Lower leg skin (tissue), 4 donors: Measurements from ENCODE around the gene CASP5. TPM values are rescaled to one million over a fixed set of nuclear protein-coding genes. Genes with fewer than 3 reads are reported as not detected.
"Not testable (repeated sequence)": the region's sequence is repeated elsewhere in the genome, so short reads cannot be mapped to it uniquely, and the experiment has no call there.

Experiments used
- DNase-seq, 2 donors: peaks; one replicate each; pipeline ENCODE4 v3.0.0-alpha.2; 2019; ENCODE audit warnings: low spot score in 2 of 2
- H3K4me3 ChIP-seq: fragments of 200-600 bp; sonication (generic); 2 replicates; pipeline ENCODE4 v1.5.1; 2017; ENCODE audit warnings: mild to moderate bottlenecking, low read depth; ENCODE audit not compliant: poor library complexity, severe bottlenecking
- CTCF ChIP-seq, 3 donors: fragments of 450-650 bp; IDR thresholded peaks; one replicate each; pipeline ENCODE4 v1.5.1; 2016; ENCODE audit warnings: antibody characterized with exemption in 3 of 3, mild to moderate bottlenecking in 3 of 3, moderate library complexity in 2 of 3
- POLR2A ChIP-seq, 2 donors: fragments of 450-650 bp; IDR thresholded peaks; one replicate each; pipeline ENCODE4 v1.6.1; 2016 to 2017; ENCODE audit warnings: antibody characterized with exemption in 2 of 2, mild to moderate bottlenecking in 1 of 2, moderate library complexity in 1 of 2
- WGBS, 2 donors: methylation state at CpG; one replicate each; pipeline ENCODE4 v1.1.5; 2018; 5-methylcytosine and 5-hydroxymethylcytosine counted together
- intact Hi-C: fragments of 100-400 bp; cut with DNase I; formaldehyde crosslinking; loops from one replicate; pipeline ENCODE4 v1.15.0; 2023; ENCODE audit warnings: low total_unique reads
- total RNA-seq, 4 donors: library from RNA; depleted of rRNA; stranded (reverse); fragments of >200 nt; gene quantifications; one replicate each; pipeline ENCODE4 v1.1.0, GENCODE V29; 2016

CASP5 gene
- total RNA-seq, 4 donors from 2014 or later, result 0.21 TPM; not detected in 3

- intact Hi-C loops, result no loop called here
- no peak for DNase-seq
- TF ChIP-seq CTCF (IDR thresholded peaks at IDR 0.05), result no peak
- no peak for TF ChIP-seq POLR2A (IDR thresholded peaks at IDR 0.05)
- no peak overlapping the region for H3K4me3 ChIP-seq
- WGBS, 2 donors, result 64 to 81% methylated on average over 1 of the region's 1 CpG
Measured at GRCh38 chr11:104979839-104980238, 43.1 kb downstream of the CASP5 start.

- 93% methylated on average over 2 of the region's 2 CpGs for WGBS, 2 donors
- H3K4me3 ChIP-seq, result no peak overlapping the region
- intact Hi-C loops, result no loop called here
- no peak for DNase-seq
- no peak for TF ChIP-seq CTCF (IDR thresholded peaks at IDR 0.05)
- TF ChIP-seq POLR2A (IDR thresholded peaks at IDR 0.05), result no peak
Measured at GRCh38 chr11:104973616-104974015, 49.4 kb downstream of the CASP5 start.

- H3K4me3 ChIP-seq, intact Hi-C loops, DNase-seq: not testable (repeated sequence)
- 93 to 97% methylated on average over 8 of the region's 8 CpGs for WGBS, 2 donors
Measured at GRCh38 chr11:104972924-104973323, 50.0 kb downstream of the CASP5 start.

GRCh38 chr11:104970756-104971155 is 52.2 kb downstream of the CASP5 start:
- H3K4me3 ChIP-seq, result no peak overlapping the region
- intact Hi-C loops, result no loop called here
- no peak for DNase-seq
- no peak for TF ChIP-seq POLR2A (IDR thresholded peaks at IDR 0.05)
- TF ChIP-seq CTCF (IDR thresholded peaks at IDR 0.05), result no peak

- intact Hi-C loops, result no loop called here
- 40 to 48% methylated on average over 8 to 15 of the region's 16 CpGs for WGBS, 2 donors
- H3K4me3 ChIP-seq, result no peak overlapping the region
- TF ChIP-seq POLR2A (IDR thresholded peaks at IDR 0.05) (no peak), CTCF (IDR thresholded peaks at IDR 0.05) (no peak)
- peak; percentile 22 to 86 for DNase-seq
Measured at GRCh38 chr11:104968856-104969776, 53.9 kb downstream of the CASP5 start.

GRCh38 chr11:104968355-104968855 is 54.6 kb downstream of the CASP5 start, which contains the start of gene CASP4:
TSS of gene CASP4 (minus strand) at chr11:104968574. CDS start at chr11:104968525, 49 bp downstream.
- intact Hi-C loops, result no loop called here
- TF ChIP-seq POLR2A (IDR thresholded peaks at IDR 0.05), result no peak
- no peak for TF ChIP-seq CTCF (IDR thresholded peaks at IDR 0.05)
- 1 to 2% methylated on average over 4 of the region's 4 CpGs for WGBS, 2 donors
- H3K4me3 ChIP-seq, result peak within 1 kb of the TSS; percentile 28
- DNase-seq, result peak in 1 of 2 donors; percentile 51
